GM10266 (cell line): ENCODE measurements around the gene ARFGAP3.
A peak's percentile ranks its signal among the peaks of the same experiment; 100 is the strongest.
"Not testable (repeated sequence)": the region's sequence is repeated elsewhere in the genome, so short reads cannot be mapped to it uniquely, and the experiment has no call there.

Source experiments
- DNase-seq: peaks from one replicate; pipeline ENCODE4 v3.0.0; 2012; ENCODE audit errors: extremely low spot score
- CTCF ChIP-seq: IDR thresholded peaks from 2 replicates; pipeline ENCODE4 v1.5.1; 2012; ENCODE audit warnings: mild to moderate bottlenecking, low read depth; ENCODE audit not compliant: control insufficient read depth, insufficient read depth; ENCODE audit errors: missing control alignments

Gene ARFGAP3

GRCh38 chr22:42766860-42767259 lies 90.2 kb downstream of the ARFGAP3 start:
- TF ChIP-seq CTCF: no peak
- DNase-seq: no peak

GRCh38 chr22:42764895-42765363 lies 92.1 kb downstream of the ARFGAP3 start:
- DNase-seq: peak; percentile 55
- no peak for TF ChIP-seq CTCF

GRCh38 chr22:42763965-42764480 lies 93.0 kb downstream of the ARFGAP3 start:
- no peak for DNase-seq
- TF ChIP-seq CTCF: no peak

- TF ChIP-seq CTCF: no peak
- peak; percentile 35 for DNase-seq
Measured at GRCh38 chr22:42760806-42761565, 96.1 kb downstream of the ARFGAP3 start.

- TF ChIP-seq CTCF: no peak
- no peak for DNase-seq
Measured at GRCh38 chr22:42758931-42759629, 98.0 kb downstream of the ARFGAP3 start.

GRCh38 chr22:42755553-42755952 lies 101.5 kb downstream of the ARFGAP3 start:
- not testable (repeated sequence) for DNase-seq

GRCh38 chr22:42755121-42755520 lies 102.0 kb downstream of the ARFGAP3 start:
- DNase-seq: not testable (repeated sequence)

GRCh38 chr22:42754658-42755057 lies 102.4 kb downstream of the ARFGAP3 start:
- DNase-seq: peak; percentile 9

More at GRCh38 chr22:42754658-42755057, 102.4 kb downstream of the ARFGAP3 start:
- TF ChIP-seq CTCF: no peak
